ENCODE data around the gene PRMT1.
A peak's percentile ranks its signal among the peaks of the same experiment; 100 is the strongest.

The PRMT1 gene

DNA sequence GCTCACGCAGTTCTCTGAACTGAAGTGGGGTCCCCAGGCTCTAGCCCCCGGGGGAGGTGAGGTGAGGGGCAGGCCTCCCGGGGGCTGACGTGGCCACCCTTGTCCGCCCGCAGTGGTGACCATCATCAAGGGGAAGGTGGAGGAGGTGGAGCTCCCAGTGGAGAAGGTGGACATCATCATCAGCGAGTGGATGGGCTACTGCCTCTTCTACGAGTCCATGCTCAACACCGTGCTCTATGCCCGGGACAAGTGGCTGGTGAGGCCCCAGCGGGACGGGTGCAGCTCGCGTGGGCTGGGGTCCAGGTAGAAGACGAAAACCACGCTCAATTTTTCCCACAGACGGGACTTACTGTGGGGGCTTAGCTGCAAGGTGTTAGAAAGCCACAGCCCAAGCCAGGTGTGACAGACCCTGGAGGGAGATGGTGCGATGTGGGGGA, 6.8 kb downstream of the PRMT1 start:
- intact Hi-C loops (cut with DNase I) = no loop called here
- no peak for DNase-seq

DNA sequence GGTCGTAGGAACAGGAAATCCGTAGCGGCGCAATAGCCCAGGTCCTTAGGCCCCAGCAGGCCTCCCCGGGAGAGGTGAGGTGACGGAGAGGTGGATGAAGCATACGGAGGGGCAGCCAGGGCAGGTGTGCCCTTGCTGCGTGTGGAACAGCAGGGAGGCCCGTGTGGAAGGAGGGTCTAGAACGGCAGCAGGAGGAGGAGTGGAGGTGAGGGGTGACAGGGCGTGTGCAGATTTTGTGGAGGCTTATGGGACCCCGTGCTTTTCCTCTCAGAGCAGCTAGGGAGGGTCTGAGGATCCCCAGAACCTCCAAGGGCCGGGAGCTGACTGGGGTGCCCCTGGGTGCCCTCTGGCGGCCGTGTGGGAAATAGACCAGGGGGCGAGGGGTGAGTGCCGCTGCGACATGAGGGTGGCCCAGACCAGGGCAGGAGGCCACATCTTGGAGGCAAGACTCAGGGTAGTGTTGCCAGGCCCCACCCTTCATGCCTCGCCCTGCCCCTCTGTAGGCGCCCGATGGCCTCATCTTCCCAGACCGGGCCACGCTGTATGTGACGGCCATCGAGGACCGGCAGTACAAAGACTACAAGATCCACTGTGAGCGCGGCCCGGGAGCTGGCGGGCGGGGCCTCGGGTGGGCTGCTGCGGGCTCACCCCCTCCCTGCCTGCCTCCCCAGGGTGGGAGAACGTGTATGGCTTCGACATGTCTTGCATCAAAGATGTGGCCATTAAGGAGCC, 7.3 kb downstream of the PRMT1 start:
- intact Hi-C loops (cut with DNase I) = no loop called here
- DNase-seq = peak in 1 of 42 donors; percentile 37

DNA sequence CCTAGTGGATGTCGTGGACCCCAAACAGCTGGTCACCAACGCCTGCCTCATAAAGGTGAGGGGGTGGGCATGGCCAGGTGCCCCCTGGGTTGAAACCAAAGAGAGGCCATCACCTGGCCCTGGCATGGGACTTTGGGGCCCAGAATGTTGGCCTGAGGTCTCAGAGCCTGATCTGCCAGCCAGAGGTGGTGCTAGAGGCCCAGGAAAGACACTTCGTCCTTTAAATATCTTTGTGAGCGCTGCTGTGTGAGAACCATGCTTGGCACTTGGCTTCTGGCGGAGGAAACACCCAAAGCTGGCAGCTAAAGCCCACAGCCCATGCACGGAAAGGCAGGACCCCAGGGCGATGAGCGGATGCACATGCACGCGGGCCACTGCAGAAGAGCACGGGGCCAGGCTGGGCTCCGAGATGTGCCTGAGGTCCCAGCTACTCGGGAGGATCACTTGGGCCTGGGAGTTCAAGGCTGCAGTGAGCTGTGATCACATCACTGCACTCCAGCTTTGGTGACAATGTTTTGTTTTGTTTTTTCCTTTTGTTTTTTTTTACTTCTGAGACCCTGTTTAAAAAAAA, 8.0 kb downstream of the PRMT1 start:
- DNase-seq = no peak
- intact Hi-C loops (cut with DNase I) = no loop called here

DNA sequence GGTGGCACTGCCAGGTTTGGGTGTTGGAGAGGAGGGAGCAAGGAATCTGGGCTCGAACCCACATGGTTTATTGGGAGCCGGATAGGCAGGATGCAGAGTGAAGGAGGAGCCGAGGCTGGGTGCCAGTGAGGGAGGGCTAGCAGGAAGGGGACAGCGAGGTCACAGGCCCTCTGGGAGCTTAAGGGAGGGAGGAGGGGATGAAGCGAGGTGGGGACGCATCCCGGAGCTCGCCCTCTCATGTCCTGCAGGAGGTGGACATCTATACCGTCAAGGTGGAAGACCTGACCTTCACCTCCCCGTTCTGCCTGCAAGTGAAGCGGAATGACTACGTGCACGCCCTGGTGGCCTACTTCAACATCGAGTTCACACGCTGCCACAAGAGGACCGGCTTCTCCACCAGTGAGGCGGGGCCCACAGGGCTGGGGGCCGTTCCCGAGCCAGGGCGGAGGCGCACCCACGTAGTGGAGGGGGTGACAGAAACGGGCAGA, 8.8 kb downstream of the PRMT1 start:
- DNase-seq = no peak
- intact Hi-C loops (cut with DNase I) = no loop called here

DNA sequence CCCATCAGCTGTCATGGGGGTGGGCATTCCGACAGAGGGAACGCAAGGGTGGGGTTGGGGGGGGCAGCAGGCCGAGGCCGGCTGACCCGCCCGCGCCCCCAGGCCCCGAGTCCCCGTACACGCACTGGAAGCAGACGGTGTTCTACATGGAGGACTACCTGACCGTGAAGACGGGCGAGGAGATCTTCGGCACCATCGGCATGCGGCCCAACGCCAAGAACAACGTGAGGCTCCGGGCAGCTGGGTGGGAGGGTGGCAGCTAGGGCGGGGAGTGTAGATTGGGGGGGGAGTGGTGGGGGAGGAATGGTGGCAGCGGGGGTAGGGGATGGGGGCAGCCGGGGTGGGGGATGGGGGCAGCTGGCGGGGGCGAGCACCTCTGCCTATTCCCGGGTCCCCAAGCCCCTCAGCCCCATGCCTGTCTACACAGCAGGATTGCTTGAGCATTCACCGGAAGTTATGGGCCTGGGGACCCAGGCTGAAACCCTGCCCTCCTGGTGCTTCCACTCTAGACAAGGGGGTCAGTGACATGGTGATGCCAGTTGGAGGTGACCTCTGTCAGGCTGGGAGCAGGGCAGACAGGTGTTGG, 9.5 kb downstream of the PRMT1 start:
- no peak for DNase-seq
- intact Hi-C loops (cut with DNase I) = no loop called here

DNA sequence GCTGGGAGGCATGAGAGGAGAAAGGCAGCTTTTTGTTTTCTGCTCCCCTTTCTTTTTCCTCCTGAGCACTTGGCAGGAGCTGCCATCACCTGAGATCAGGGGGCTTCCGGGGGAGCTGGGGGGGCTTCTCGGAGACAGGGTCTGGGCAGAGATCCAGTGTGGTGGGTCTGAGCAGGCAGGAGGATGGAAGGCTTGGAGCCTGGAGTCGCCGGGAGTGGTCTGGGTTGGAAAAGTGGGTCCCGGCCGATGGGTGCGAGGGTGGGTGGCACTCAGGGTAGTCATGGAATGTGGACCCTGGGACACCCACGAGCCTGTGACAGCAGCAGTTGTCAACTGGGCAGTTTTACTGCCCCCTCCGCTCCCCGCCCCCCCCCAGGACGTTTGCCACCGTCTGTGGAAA, 10.1 kb downstream of the PRMT1 start:
- intact Hi-C loops (cut with DNase I) = no loop called here

DNA sequence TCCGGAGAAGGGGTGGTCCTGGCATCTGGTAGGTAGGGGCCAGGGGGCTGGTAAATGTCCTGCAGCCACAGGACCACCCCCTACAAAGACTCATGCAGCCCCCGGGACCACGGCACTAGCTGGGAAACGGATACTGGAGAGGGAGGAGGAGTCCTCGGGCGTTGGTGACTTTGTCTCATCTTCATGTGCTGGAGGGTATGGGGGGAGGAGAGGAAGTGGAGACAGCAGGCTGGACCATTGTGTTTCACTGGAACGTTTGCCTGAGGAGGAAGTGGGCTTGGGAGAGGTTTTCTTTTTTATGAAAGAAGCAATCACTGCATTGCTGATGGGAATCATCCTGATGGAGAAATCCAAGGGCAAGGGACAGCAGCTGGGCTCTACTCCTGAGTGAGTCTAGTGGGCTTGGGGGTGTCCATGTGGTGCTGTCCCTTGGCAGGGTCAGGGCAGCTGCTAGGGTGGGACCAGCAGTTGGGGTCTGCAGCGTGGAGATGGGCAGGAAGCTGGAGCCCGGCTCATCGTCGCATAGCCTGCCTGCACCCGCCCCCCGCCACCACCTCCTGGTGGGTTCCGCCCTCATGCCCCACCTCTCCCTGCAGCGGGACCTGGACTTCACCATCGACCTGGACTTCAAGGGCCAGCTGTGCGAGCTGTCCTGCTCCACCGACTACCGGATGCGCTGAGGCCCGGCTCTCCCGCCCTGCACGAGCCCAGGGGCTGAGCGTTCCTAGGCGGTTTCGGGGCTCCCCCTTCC, 10.7 kb downstream of the PRMT1 start:
- DNase-seq = no peak
- intact Hi-C loops (cut with DNase I) = no loop called here

More for the DNA sequence above, 10.1 kb downstream of the PRMT1 start:
- DNase-seq = no peak

DNA sequence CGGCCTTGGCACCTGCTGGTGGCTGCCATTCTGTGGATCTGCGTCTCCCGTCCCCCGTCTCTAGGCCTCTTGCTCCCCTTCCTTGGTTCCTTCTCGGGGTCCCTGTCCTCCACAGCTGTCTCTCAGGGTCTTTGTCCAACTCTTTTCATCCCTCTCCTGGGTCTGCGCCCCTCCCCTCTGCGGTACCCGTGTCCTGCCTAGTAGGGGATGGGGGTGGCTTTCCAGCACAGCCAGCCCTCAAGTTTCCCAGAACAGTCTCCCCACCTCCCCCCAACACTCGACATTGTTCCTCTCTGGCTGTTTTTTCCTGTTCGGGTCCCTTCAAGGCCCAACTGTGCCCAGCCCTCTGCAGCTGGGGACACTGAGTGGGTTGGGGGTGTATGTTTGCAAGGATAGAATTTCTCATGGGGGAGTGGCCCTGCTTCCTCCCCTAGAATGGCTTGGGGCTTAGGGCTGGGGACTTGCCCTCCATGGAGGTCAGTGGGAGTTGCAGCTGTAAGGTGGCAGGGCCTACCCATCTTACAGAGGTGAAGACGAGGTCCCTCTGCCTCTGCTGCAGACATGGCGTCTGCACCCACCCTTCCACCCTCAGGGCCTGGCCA, 11.6 kb downstream of the PRMT1 start:
- intact Hi-C loops (cut with DNase I) = no loop called here
- no peak for DNase-seq

DNA sequence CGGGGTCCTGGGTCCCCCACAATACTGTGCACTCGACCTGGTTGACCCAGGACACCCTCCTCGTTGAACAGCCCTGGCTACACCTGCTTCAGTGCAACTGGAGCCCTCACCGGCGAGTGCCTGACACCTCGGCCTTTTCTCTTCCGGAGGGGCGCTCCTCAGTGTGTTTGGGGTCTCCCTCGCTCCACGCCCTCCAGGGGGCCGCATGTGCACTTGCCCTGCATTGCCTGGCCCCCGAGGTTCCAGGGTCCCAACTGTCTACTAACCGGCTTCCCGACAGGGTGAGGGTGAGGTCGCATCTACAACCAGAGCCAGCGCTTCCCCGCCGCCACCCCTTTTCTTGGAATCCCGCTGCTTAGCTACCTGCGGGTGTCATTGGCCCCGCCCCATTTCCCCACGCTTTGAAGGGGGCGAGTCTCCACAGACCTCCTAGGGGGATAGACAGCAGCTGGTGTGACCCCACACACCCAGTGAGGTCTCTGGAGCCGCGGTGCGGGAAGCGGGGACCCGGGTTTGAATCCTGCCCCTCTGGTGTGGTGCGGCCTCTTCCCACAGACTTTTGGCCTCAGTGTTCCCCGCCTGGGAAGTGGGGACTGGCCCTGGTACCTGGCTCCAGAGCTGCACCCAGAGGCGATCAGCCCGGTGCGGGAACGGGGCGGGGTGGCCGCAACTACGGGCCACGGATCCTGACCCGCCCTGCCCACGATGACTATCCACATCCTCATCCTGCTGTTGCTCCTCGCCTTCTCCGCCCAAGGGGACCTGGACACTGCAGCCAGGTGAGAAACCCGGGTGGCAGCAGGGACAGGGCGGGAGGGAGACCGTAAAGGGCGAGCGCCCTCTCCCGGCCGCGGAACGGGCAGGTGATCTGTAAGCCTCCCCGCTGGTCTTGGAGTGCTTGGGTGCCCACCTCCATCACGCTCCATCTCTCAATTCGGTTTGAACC, 12.3 kb downstream of the PRMT1 start, which contains the start of gene ADM5:
TSS of gene ADM5 (plus strand) at position 462 of the 946 bp plus-strand sequence. CDS start at position 706, 244 bp downstream.
- intact Hi-C loops (cut with DNase I) = no loop called here
- DNase-seq = peak; percentile 41 to 86 (median 72)

DNA sequence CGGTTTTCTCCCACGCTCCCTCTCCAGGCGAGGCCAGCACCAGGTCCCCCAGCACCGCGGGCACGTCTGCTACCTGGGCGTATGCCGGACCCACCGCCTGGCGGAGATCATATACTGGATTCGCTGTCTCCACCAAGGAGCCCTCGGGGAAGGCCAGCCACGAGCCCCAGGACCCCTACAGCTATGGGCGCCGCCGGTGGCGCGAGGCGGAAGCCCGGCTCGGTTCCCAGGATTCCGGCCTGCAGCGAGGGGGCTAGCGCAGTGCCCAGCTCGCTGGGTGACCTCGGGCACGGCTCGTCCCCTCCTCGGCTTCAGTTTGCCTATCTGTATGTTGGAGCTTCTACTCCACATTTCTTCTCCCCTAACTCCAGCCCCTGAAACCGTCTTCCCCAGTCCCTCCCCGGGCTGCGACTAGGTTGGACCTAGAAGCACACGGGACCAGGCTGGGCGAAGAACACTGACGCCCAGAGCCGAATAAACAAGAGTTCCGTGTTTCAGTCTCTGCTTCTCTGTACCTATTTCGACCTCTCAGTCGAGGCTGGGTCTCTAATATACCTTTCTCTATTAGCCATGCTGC, 13.1 kb downstream of the PRMT1 start:
- intact Hi-C loops (cut with DNase I) = no loop called here
- peak in 2 of 42 donors; percentile 18 to 26 for DNase-seq

DNA sequence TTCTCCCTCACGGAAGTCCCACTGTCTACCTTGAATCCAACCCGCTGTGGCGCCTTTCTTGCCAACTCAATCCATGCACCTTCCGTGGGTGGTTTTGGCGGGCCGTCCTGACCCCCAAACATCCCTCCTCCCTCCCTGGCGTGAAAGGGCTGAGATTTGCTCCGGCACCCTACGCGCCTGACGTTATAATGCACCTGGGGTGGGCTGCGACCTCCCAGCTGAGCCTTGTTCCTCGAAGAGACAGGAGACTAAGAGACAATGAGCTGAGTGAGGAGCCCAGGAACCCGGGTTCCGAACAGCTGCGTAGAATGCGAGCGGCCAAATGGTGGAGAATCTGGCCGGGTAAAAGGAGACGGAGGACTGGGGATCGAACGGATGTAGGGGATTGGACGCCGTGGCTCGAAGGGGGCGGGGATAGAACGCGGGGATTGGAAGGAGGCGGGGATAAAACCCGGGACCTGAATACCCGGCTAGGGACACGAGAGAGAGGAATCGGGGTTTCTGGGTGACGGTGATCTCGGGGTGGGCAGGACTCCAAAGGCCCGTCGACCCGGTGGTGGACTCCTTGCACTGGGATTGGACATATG, 13.7 kb downstream of the PRMT1 start, which contains the start of gene CPT1C:
TSS of gene CPT1C (plus strand) at position 461 of the 587 bp plus-strand sequence. CDS start 1,137 bp downstream, outside the sequence.
- DNase-seq = peak; percentile 79 to 97 (median 92)
- intact Hi-C loops (cut with DNase I) = no loop called here

DNA sequence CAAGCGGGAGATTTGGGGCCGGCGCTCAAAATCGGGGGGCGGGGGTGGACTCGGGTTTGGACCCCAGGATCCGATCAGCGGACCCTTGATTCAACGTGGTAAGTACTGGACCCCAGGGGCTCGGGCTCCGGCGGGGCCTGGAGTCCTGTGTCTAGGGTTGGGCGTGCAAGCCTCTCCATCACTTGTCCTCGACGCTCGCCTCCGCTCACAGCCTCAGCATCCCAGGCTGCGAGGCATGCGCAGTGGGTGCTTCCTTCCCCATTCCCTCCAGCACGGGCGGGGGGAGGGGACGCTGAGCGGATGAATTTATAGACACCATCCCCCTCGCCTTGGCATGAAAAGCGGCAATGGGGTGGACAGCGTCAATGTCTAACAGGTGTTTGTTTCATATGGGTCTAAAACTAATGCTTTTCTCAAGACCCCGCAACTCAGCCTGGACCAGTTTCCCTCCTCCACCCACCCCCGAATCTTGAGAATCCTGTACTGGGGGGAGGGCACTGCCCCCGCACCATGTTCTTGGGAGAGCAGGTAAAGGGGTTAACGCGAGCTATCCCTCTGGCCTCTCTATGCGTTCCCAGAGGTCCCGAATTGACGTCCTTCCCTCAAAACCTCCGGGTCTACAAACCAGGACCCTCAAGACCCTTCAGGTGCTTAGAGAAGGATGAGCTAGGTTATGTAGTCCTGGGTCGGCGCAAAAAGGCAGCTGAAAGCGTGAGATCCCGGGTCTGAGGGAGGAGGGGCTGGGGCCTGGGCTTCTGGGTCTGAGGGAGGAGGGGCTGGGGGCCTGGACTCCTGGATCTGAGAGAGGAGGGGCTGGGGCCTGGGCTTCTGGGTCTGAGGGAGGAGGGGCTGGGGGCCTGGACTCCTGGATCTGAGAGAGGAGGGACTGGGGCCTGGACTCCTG, 14.4 kb downstream of the PRMT1 start:
- intact Hi-C loops (cut with DNase I) = no loop called here
- DNase-seq = peak; percentile 73 to 93 (median 83)

DNA sequence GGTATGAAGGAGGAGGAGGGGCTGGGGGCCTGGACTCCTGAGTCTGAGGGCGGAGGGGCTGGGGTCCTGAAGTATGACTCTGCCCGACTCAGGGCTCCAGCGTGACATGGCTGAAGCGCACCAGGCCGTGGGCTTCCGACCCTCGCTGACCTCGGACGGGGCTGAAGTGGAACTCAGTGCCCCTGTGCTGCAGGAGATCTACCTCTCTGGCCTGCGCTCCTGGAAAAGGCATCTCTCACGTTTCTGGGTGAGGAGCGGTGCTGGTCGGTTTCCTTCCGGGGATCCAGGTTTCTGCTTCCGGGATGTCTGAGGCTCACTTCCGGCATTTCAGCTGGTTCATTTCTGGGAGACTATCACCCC, 15.1 kb downstream of the PRMT1 start:
- intact Hi-C loops (cut with DNase I) = no loop called here
- peak; percentile 35 to 83 (median 70) for DNase-seq

DNA sequence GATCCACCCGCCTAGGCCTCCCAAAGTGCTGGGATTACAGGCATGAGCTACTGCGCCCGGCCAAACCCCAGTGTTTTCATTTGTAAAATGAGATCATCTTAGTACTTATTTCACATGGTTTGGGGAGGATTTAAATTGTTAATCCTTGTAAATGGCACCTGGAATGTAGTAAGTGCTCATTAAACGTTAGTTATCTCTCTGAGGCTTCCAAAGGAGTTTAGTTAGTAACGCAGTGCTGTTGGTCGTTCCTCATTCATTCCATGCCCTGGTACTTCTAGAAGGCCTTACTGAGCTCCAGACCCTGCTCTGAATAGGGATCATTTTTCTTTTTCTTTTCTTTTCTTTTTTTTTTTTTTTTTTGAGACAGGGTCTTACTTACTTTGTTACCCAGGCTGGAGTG, 19.0 kb downstream of the PRMT1 start:
- intact Hi-C loops (cut with DNase I) = no loop called here

DNA sequence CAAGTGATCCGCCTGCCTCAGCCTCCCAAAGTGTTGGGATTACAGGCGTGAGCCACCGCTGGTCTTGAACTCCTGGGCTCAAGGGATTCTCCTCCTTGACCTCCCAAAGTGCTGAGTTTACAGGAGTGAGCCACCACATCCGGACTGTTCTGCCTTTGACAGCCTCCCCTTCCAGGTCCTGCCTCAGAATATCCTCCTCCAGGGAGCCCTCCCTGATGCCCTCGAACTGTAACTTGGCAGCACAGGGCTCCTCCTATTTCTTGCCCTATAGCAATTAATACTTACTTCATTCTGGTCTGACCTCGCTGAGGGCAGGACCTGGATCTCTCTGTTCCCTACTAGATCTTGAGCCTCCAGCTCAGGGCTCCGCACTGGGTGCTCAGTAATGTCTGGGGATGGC, 19.8 kb downstream of the PRMT1 start:
- intact Hi-C loops (cut with DNase I) = no loop called here
- DNase-seq = no peak

More for the DNA sequence above, 19.0 kb downstream of the PRMT1 start:
- no peak for DNase-seq

DNA sequence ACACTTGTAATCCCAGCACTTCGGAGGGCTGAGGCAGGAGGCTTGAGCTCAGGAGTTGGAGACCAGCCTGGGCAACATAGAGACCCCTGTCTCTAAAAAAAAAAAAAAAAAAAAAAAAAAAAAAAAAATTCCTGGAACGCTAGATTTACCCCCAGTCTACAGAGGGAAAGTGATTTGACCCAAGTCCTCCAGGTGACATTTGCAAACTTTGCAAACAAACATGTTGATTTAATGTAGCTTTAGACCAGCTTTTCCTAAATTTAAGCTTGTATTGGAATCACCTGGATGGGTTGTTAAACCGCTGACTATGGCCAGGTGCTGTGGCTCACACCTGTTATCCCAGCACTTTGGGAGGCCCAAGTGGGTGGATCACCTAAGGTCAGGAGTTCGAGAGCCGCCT, 22.3 kb downstream of the PRMT1 start:
- intact Hi-C loops (cut with DNase I) = no loop called here
- no peak for DNase-seq
